Muscle of arm (tissue), 14 donors: ENCODE results near the gene BLOC1S2. TPM values are rescaled to one million over a fixed set of nuclear protein-coding genes. Genes with fewer than 3 reads are reported as not detected.

Experiments used
- DNase-seq: peaks from one replicate; pipeline ENCODE4 v3.0.0-alpha.2; 2013
- long read RNA-seq, 11 donors: transcript quantifications; one replicate each; lab custom pipeline, GENCODE V29; 2026
- polyA plus RNA-seq, 12 donors: library from polyadenylated mRNA; unstranded; fragments of 120-200 nt; gene quantifications; one replicate each; pipeline ENCODE4 v1.2.1, GENCODE V29; 2013; ENCODE audit not compliant: insufficient read length in 12 of 12

BLOC1S2 gene
- polyA plus RNA-seq, result 10 to 100 TPM in 11 of 12 donors, not detected in 1; 22.5 to 34.9 (median 28.4) TPM
- long read RNA-seq, donor 1, transcript BLOC1S2-203 (4 exons, 2,024 nt), result minor isoform, 6 of 46 reads
- long read RNA-seq, donor 1, transcript BLOC1S2-202 (5 exons, 1,249 nt), result major isoform, 21 of 46 reads
- long read RNA-seq, donor 1, partial matches to known transcripts, result 18 of 46 reads
- long read RNA-seq, donor 1, other reads (novel, unspliced or antisense), result 0 of 46 reads
- long read RNA-seq, donor 2, transcript BLOC1S2-202 (5 exons, 1,249 nt), result major isoform, 8 of 21 reads
- long read RNA-seq, donor 2, partial matches to known transcripts, result 10 of 21 reads
- long read RNA-seq, donor 2, other reads (novel, unspliced or antisense), result 0 of 21 reads
- long read RNA-seq, donor 3, transcript BLOC1S2-202 (5 exons, 1,249 nt), result major isoform, 11 of 21 reads
- long read RNA-seq, donor 3, partial matches to known transcripts, result 6 of 21 reads
- long read RNA-seq, donor 3, other reads (novel, unspliced or antisense), result 0 of 21 reads
- long read RNA-seq, donor 4, transcript BLOC1S2-202 (5 exons, 1,249 nt), result major isoform, 7 of 9 reads
- long read RNA-seq, donor 4, partial matches to known transcripts, result 0 of 9 reads
- long read RNA-seq, donor 4, other reads (novel, unspliced or antisense), result 0 of 9 reads
- long read RNA-seq, donor 5, result 0 reads
- long read RNA-seq, donor 6, transcript BLOC1S2-202 (5 exons, 1,249 nt), result major isoform, 7 of 16 reads
- long read RNA-seq, donor 6, partial matches to known transcripts, result 6 of 16 reads
- long read RNA-seq, donor 6, other reads (novel, unspliced or antisense), result 0 of 16 reads
- long read RNA-seq, donor 7, transcript BLOC1S2-202 (5 exons, 1,249 nt), result major isoform, 7 of 8 reads
- long read RNA-seq, donor 7, partial matches to known transcripts, result 0 of 8 reads
- long read RNA-seq, donor 7, other reads (novel, unspliced or antisense), result 0 of 8 reads
- long read RNA-seq, donor 8, transcript BLOC1S2-202 (5 exons, 1,249 nt), result major isoform, 18 of 38 reads
- long read RNA-seq, donor 8, partial matches to known transcripts, result 16 of 38 reads
- long read RNA-seq, donor 8, other reads (novel, unspliced or antisense), result 0 of 38 reads
- long read RNA-seq, donor 9, transcript BLOC1S2-203 (4 exons, 2,024 nt), result major isoform, 10 of 15 reads
- long read RNA-seq, donor 9, partial matches to known transcripts, result 0 of 15 reads
- long read RNA-seq, donor 9, other reads (novel, unspliced or antisense), result 0 of 15 reads
- long read RNA-seq, donor 10, transcript BLOC1S2-202 (5 exons, 1,249 nt), result major isoform, 14 of 19 reads
- long read RNA-seq, donor 10, partial matches to known transcripts, result 0 of 19 reads
- long read RNA-seq, donor 10, other reads (novel, unspliced or antisense), result 0 of 19 reads
- long read RNA-seq, donor 11, transcript BLOC1S2-202 (5 exons, 1,249 nt), result major isoform, 8 of 20 reads
- long read RNA-seq, donor 11, partial matches to known transcripts, result 12 of 20 reads
- long read RNA-seq, donor 11, other reads (novel, unspliced or antisense), result 0 of 20 reads

- peak; percentile 89 for DNase-seq
Observed at GRCh38 chr10:100286051-100287033, at the start of gene BLOC1S2. TSS of gene BLOC1S2 (minus strand) at chr10:100286680. CDS start at chr10:100286659, 21 bp downstream.

GRCh38 chr10:100334762-100335161 lies 48.3 kb upstream of the BLOC1S2 start:
- no peak for DNase-seq

- DNase-seq, result no peak
Observed at GRCh38 chr10:100333661-100334440, 47.4 kb upstream of the BLOC1S2 start.

GRCh38 chr10:100333106-100333505 lies 46.6 kb upstream of the BLOC1S2 start:
- no peak for DNase-seq

- DNase-seq, result no peak
Observed at GRCh38 chr10:100330079-100330478, 43.6 kb upstream of the BLOC1S2 start, which contains the start of gene PKD2L1. TSS of gene PKD2L1 (minus strand) at chr10:100330228. CDS start at chr10:100330103, 125 bp downstream.

GRCh38 chr10:100328198-100328597 lies 41.7 kb upstream of the BLOC1S2 start:
- DNase-seq, result no peak

- DNase-seq, result no peak
Observed at GRCh38 chr10:100327718-100328009, 41.2 kb upstream of the BLOC1S2 start.

- DNase-seq, result no peak
Observed at GRCh38 chr10:100327007-100327717, 40.7 kb upstream of the BLOC1S2 start.

GRCh38 chr10:100325158-100325557 lies 38.7 kb upstream of the BLOC1S2 start:
- DNase-seq, result no peak

- no peak for DNase-seq
Observed at GRCh38 chr10:100319707-100320402, 33.4 kb upstream of the BLOC1S2 start.

GRCh38 chr10:100318207-100318606 lies 31.7 kb upstream of the BLOC1S2 start:
- DNase-seq, result no peak

- no peak for DNase-seq
Observed at GRCh38 chr10:100315615-100316014, 29.1 kb upstream of the BLOC1S2 start.

- DNase-seq, result no peak
Observed at GRCh38 chr10:100311298-100311697, 24.8 kb upstream of the BLOC1S2 start.

GRCh38 chr10:100307684-100308083 lies 21.2 kb upstream of the BLOC1S2 start:
- DNase-seq, result no peak

- no peak for DNase-seq
Observed at GRCh38 chr10:100306861-100307260, 20.4 kb upstream of the BLOC1S2 start.

- no peak for DNase-seq
Observed at GRCh38 chr10:100304414-100304813, 17.9 kb upstream of the BLOC1S2 start.

- DNase-seq, result no peak
Observed at GRCh38 chr10:100303724-100304319, 17.3 kb upstream of the BLOC1S2 start.
